ENCODE measurements around the gene HOXA6. TPM values are rescaled to one million over a fixed set of nuclear protein-coding genes. Genes with fewer than 3 reads are reported as not detected.

Gene HOXA6
- not detected for total RNA-seq
- long read RNA-seq: 0 reads

- no peak for DNase-seq
- no peak for ATAC-seq (ENCODE audit: poor library complexity)
- intact Hi-C loops (cut with DNase I): no loop called here
Observed at GRCh38 chr7:27147199-27148030, at the start of gene HOXA6. HOXA6 (minus strand) TSS chr7:27147774; CDS start chr7:27147749, 25 bp downstream.

GRCh38 chr7:27196287-27196767 lies 48.8 kb upstream of the HOXA6 start:
- DNase-seq (peak; percentile 91), ATAC-seq (ENCODE audit: poor library complexity) (peak; percentile 53)
- intact Hi-C loops (cut with DNase I): loop anchor here (10.0 kb wide), 2 partner anchors 828 to 878 kb away; no protein-coding TSS in a partner anchor

GRCh38 chr7:27194686-27195379 lies 47.3 kb upstream of the HOXA6 start:
- DNase-seq (no peak), ATAC-seq (ENCODE audit: poor library complexity) (no peak)
- intact Hi-C loops (cut with DNase I): loop anchor here (10.0 kb wide), 2 partner anchors 830 to 880 kb away; no protein-coding TSS in a partner anchor

- DNase-seq (no peak), ATAC-seq (ENCODE audit: poor library complexity) (no peak)
- intact Hi-C loops (cut with DNase I): loop anchor here (10.0 kb wide), 2 partner anchors 831 to 881 kb away; no protein-coding TSS in a partner anchor
Observed at GRCh38 chr7:27194002-27194352, 46.4 kb upstream of the HOXA6 start.

GRCh38 chr7:27193335-27194001 lies 45.9 kb upstream of the HOXA6 start:
- intact Hi-C loops (cut with DNase I): loop anchor here (10.0 kb wide), 2 partner anchors 831 to 881 kb away; no protein-coding TSS in a partner anchor
- ATAC-seq (ENCODE audit: poor library complexity) (no peak), DNase-seq (no peak)

- ATAC-seq (ENCODE audit: poor library complexity) (no peak), DNase-seq (no peak)
- intact Hi-C loops (cut with DNase I): loop anchor here (10.0 kb wide), 2 partner anchors 832 to 882 kb away; no protein-coding TSS in a partner anchor
Observed at GRCh38 chr7:27192546-27193334, 45.2 kb upstream of the HOXA6 start.

GRCh38 chr7:27191833-27192545 lies 44.4 kb upstream of the HOXA6 start:
- DNase-seq (no peak), ATAC-seq (ENCODE audit: poor library complexity) (no peak)
- intact Hi-C loops (cut with DNase I): loop anchor here (10.0 kb wide), 2 partner anchors 833 to 883 kb away; no protein-coding TSS in a partner anchor

- ATAC-seq (ENCODE audit: poor library complexity) (no peak), DNase-seq (no peak)
- intact Hi-C loops (cut with DNase I): loop anchor here (10.0 kb wide), 2 partner anchors 834 to 884 kb away; no protein-coding TSS in a partner anchor
Observed at GRCh38 chr7:27191161-27191731, 43.7 kb upstream of the HOXA6 start.

- ATAC-seq (ENCODE audit: poor library complexity) (no peak), DNase-seq (no peak)
- intact Hi-C loops (cut with DNase I): loop anchor here (10.0 kb wide), 2 partner anchors 835 to 885 kb away; no protein-coding TSS in a partner anchor
Observed at GRCh38 chr7:27189997-27190748, 42.6 kb upstream of the HOXA6 start.

GRCh38 chr7:27189295-27189996 lies 41.9 kb upstream of the HOXA6 start:
- no peak for ATAC-seq (ENCODE audit: poor library complexity)
- no peak for DNase-seq
- intact Hi-C loops (cut with DNase I): no loop called here

GRCh38 chr7:27188386-27189294 lies 41.1 kb upstream of the HOXA6 start:
- no peak for ATAC-seq (ENCODE audit: poor library complexity)
- no peak for DNase-seq
- intact Hi-C loops (cut with DNase I): no loop called here

- no peak for ATAC-seq (ENCODE audit: poor library complexity)
- no peak for DNase-seq
- intact Hi-C loops (cut with DNase I): no loop called here
Observed at GRCh38 chr7:27187475-27188385, 40.2 kb upstream of the HOXA6 start.

GRCh38 chr7:27186668-27187474 lies 39.3 kb upstream of the HOXA6 start:
- intact Hi-C loops (cut with DNase I): no loop called here
- DNase-seq: no peak

More at GRCh38 chr7:27186668-27187474, 39.3 kb upstream of the HOXA6 start:
- ATAC-seq (ENCODE audit: poor library complexity): no peak

Measured in Right ventricle myocardium superior (tissue), 1 donor.